Activated T-helper 1 cell treated with anti-CD3 and anti-CD28 coated beads, Interleukin-2, amount 50 U/mL, for 16 hours (primary cell): ENCODE data around the gene RNF157.

ENCODE experiments used
- DNase-seq, 2 donors: peaks; one replicate each; pipeline ENCODE4 v3.0.0-alpha.2; 2020; ENCODE audit warnings: low read depth in 1 of 2, low spot score in 1 of 2

Gene RNF157

GRCh38 chr17:76161619-76162266 is 78.5 kb downstream of the RNF157 start:
- no peak for DNase-seq

GRCh38 chr17:76160896-76161528 is 79.3 kb downstream of the RNF157 start:
- DNase-seq = no peak

GRCh38 chr17:76159157-76159556 is 81.1 kb downstream of the RNF157 start:
- DNase-seq = no peak

- DNase-seq = no peak
These were observed 82.5 kb downstream of the RNF157 start for GRCh38 chr17:76157759-76158158.

GRCh38 chr17:76156662-76156991 is 83.7 kb downstream of the RNF157 start:
- no peak for DNase-seq

GRCh38 chr17:76155988-76156661 is 84.2 kb downstream of the RNF157 start:
- no peak for DNase-seq

- DNase-seq = no peak
These were observed 85.1 kb downstream of the RNF157 start for GRCh38 chr17:76154936-76155845.

- DNase-seq = no peak
These were observed 86.0 kb downstream of the RNF157 start for GRCh38 chr17:76154292-76154691.

GRCh38 chr17:76153640-76154039 is 86.7 kb downstream of the RNF157 start:
- DNase-seq = no peak

GRCh38 chr17:76153202-76153601 is 87.1 kb downstream of the RNF157 start:
- no peak for DNase-seq

GRCh38 chr17:76152591-76152990 is 87.7 kb downstream of the RNF157 start:
- no peak for DNase-seq

GRCh38 chr17:76151896-76152454 is 88.3 kb downstream of the RNF157 start:
- DNase-seq = no peak

GRCh38 chr17:76150712-76151622 is 89.3 kb downstream of the RNF157 start:
- DNase-seq = no peak

- DNase-seq = no peak
These were observed 91.1 kb downstream of the RNF157 start for GRCh38 chr17:76149214-76149613.

GRCh38 chr17:76148015-76148326 is 92.3 kb downstream of the RNF157 start:
- no peak for DNase-seq

- DNase-seq = no peak
These were observed 92.9 kb downstream of the RNF157 start for GRCh38 chr17:76147211-76148014.

- DNase-seq = no peak
These were observed 94.0 kb downstream of the RNF157 start for GRCh38 chr17:76146053-76146851.

- peak; percentile 25 to 36 for DNase-seq
These were observed 94.9 kb downstream of the RNF157 start for GRCh38 chr17:76145231-76146052.
